AG04449 (cell line): ENCODE data around the gene YTHDC1.

ENCODE experiments used
- CTCF ChIA-PET: fragments of 350-600 bp; formaldehyde crosslinking; extraction: SDS; loops from one replicate; lab custom pipeline; 2021; ENCODE audit warnings: antibody characterized with exemption; lab: Yijun Ruan, JAX
- POLR2A ChIA-PET: fragments of 400-600, 350-600 bp; formaldehyde crosslinking; extraction: SDS; loops from one replicate; lab custom pipeline; 2020; ENCODE audit warnings: antibody characterized with exemption, inconsistent platforms; lab: Yijun Ruan, JAX
- DNase-seq: peaks from one replicate; pipeline ENCODE4 v3.0.0-alpha.2; 2010; ENCODE audit warnings: low read depth, low spot score
- H3K4me3 ChIP-seq: 2 replicates; pipeline ENCODE4 v1.5.1; 2011; ENCODE audit warnings: low read depth, mild to moderate bottlenecking, control low read depth, low read length
- TF ChIP-seq, protein P1 (sequence below): IDR thresholded peaks from one replicate; pipeline ENCODE4 v1.5.1; 2011; ENCODE audit warnings: mild to moderate bottlenecking, moderate library complexity, low read length, control low read depth, inconsistent platforms; ENCODE audit not compliant: insufficient read depth; ENCODE audit errors: missing control alignments

YTHDC1 gene

DNA sequence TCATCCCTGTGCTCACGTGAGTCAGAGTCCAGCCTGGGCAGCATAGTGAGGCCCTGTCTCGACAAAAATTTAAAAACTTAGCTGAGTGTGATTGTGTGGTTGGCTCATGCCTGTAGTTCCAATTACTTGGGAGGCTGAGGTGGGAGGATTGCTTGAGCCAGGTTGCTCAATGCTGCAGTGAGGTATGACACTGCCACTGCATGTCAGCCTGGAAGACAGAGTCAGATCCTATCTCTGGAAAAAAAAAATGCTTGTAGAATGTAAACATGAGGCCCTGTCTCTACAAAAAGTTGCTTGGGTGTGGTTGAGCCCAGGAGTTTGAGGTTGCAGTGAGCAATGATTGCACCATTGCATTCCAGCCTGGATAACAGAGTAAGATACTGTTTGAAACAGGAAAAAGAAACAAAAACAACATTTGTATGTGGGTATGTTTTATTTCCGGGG lies 11.3 kb upstream of the YTHDC1 start:
- POLR2A ChIA-PET, result interaction anchor here (0.9 kb wide), 1 partner anchor 8 kb away, joined by 3 read pairs; no protein-coding TSS in a partner anchor

DNA sequence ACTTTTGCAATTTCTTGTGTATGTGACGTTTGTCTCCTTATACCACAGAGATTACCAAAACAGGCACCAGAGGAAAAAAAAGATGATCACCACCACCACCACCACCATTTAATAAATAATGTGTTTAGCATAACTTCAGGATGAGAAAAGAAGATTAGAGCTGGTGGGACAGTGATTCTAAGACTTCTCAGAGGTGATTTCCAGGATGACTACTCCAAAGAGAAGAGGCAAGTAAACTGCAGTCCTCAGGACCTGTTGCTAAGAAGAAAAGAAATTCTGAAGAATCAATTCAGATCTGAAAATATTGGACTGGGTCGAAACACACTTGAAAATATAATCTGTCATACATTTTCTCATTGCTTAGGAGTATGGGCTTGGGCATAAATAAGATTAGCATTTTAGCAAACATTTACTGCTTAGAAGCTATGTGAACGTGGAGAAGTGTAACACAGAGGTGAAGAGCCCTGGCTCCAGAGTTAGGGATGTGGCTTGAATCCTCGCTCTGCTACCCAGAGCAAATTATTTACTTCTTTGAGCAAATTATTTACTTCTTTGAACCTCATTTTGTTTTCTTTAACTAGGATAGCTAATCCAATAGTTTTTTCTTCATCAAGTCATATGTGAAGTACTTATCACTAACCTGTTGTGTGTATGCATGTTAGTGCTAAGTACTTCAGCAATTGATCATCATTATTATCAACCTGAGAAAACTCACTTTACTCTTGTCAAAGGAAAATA lies 10.5 kb upstream of the YTHDC1 start:
- no peak overlapping the region for H3K4me3 ChIP-seq
- ChIA-PET POLR2A (interaction anchor here (0.9 kb wide), 1 partner anchor 9 kb away, joined by 3 read pairs; no protein-coding TSS in a partner anchor), CTCF (interaction anchor here (1.4 to 4.1 kb wide), 2 partner anchors 10 to 15 kb away, joined by 5 to 38 read pairs; no protein-coding TSS in a partner anchor)
- DNase-seq, result no peak
- TF ChIP-seq, protein P1, sequence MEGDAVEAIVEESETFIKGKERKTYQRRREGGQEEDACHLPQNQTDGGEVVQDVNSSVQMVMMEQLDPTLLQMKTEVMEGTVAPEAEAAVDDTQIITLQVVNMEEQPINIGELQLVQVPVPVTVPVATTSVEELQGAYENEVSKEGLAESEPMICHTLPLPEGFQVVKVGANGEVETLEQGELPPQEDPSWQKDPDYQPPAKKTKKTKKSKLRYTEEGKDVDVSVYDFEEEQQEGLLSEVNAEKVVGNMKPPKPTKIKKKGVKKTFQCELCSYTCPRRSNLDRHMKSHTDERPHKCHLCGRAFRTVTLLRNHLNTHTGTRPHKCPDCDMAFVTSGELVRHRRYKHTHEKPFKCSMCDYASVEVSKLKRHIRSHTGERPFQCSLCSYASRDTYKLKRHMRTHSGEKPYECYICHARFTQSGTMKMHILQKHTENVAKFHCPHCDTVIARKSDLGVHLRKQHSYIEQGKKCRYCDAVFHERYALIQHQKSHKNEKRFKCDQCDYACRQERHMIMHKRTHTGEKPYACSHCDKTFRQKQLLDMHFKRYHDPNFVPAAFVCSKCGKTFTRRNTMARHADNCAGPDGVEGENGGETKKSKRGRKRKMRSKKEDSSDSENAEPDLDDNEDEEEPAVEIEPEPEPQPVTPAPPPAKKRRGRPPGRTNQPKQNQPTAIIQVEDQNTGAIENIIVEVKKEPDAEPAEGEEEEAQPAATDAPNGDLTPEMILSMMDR, result no peak

More for the DNA sequence above, 11.3 kb upstream of the YTHDC1 start:
- no peak overlapping the region for H3K4me3 ChIP-seq
- TF ChIP-seq, protein P1, result no peak
- no peak for DNase-seq
- CTCF ChIA-PET, result interaction anchor here (1.4 to 4.1 kb wide), 2 partner anchors 9 to 14 kb away, joined by 5 to 38 read pairs; no protein-coding TSS in a partner anchor

DNA sequence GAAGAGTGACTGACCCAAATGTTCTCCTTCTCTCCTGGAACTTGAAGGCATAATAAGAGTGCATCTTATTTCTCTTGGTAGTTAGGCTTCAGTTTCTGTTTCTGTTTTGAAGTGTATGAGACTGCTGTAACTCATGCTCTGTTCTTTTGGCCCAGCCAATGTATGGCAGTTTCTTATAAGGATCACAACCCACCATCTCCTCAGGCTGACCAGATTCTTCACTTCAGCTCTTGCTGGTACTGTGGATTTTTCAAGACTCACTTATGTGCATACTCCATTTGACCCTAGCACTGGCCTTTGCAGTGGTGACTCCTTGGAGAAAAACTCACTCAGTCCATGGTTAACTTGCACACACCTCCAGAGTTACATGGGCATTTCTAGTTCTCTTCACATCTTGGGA lies 9.6 kb upstream of the YTHDC1 start:
- no peak for DNase-seq
- TF ChIP-seq, protein P1, result no peak
- CTCF ChIA-PET, result interaction anchor here (1.4 kb wide), 1 partner anchor 17 kb away, joined by 5 read pairs; no protein-coding TSS in a partner anchor
- H3K4me3 ChIP-seq, result no peak overlapping the region
- POLR2A ChIA-PET, result no interaction called here

DNA sequence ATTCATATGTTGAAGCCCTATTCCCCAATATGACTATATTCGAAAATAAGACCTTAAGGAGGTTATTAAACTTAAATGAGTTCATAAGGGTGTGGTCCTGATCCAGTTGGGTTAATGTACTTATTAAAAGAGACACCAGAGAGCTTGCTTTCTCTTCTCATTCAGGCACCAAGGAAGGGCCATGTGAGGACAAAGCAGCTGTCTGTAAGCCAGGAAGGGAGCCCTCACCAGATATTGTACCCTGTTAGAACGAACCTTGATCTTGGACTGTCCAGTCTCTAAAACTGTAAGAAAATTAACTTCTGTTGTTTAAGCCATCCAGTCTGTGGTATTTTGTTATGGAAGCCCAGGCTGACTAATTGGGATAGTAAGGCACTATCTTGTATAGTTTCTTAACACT lies 9.1 kb upstream of the YTHDC1 start:
- DNase-seq, result no peak
- CTCF ChIA-PET, result interaction anchor here (0.7 to 1.4 kb wide), 2 partner anchors 17 to 23 kb away, joined by 3 to 5 read pairs; no protein-coding TSS in a partner anchor
- POLR2A ChIA-PET, result no interaction called here
- no peak overlapping the region for H3K4me3 ChIP-seq
- TF ChIP-seq, protein P1, result no peak

DNA sequence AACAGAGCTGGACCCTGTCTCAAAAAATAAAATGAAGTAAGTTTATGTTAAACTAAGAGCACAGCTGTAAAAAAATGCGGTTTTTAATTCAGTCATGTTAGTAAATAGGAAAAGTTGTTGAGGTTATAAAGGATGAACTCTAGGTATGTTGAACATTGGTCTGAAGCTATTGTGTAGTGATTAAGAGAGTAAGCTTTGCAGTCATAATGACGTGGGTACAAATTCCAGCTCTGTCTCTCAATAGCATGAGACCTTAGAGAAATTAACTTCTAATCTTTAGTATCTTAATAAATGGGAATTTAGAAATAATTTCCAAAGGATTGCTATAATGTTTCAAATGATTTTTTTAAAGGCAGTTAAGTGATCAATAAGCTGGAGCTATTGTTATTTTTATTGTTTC lies 2.9 kb upstream of the YTHDC1 start:
- H3K4me3 ChIP-seq, result no peak overlapping the region
- no peak for DNase-seq
- ChIA-PET CTCF (interaction anchor here (0.5 to 4.5 kb wide), 2 partner anchors 23 to 826 kb away, joined by 3 to 17 read pairs; no protein-coding TSS in a partner anchor), POLR2A (no interaction called here)
- TF ChIP-seq, protein P1, result no peak

DNA sequence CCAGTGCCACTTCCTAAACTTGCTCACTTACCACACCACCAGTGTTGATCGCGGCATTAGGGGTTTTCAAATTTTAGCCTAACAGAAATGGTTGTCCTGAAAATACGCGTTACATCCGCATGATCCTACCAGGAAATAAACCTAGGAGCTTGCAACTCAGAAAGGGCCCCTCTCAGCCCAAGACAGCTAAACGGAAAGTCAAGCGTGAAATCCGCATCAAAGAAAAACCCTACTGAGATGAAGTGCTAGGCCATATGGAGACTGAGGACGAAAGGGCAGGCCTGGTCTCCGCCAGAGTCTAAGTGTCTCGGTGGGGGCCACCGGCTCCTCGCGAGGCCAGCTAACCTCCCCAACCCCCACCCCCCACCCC lies 626 bp downstream of the YTHDC1 start:
- ChIA-PET CTCF (interaction anchor here (3.3 kb wide), 1 partner anchor 27 kb away, joined by 18 read pairs; no protein-coding TSS in a partner anchor), POLR2A (no interaction called here)
- no peak for DNase-seq
- peak overlapping the region; percentile 87 for H3K4me3 ChIP-seq
- TF ChIP-seq, protein P1, result no peak
